ENCODE measurements around the gene SORCS2. TPM values are rescaled to one million over a fixed set of nuclear protein-coding genes. Genes with fewer than 3 reads are reported as not detected.

Gene SORCS2
- total and polyA plus RNA-seq, 2 donors, result 2.2 to 2.7 TPM

DNA sequence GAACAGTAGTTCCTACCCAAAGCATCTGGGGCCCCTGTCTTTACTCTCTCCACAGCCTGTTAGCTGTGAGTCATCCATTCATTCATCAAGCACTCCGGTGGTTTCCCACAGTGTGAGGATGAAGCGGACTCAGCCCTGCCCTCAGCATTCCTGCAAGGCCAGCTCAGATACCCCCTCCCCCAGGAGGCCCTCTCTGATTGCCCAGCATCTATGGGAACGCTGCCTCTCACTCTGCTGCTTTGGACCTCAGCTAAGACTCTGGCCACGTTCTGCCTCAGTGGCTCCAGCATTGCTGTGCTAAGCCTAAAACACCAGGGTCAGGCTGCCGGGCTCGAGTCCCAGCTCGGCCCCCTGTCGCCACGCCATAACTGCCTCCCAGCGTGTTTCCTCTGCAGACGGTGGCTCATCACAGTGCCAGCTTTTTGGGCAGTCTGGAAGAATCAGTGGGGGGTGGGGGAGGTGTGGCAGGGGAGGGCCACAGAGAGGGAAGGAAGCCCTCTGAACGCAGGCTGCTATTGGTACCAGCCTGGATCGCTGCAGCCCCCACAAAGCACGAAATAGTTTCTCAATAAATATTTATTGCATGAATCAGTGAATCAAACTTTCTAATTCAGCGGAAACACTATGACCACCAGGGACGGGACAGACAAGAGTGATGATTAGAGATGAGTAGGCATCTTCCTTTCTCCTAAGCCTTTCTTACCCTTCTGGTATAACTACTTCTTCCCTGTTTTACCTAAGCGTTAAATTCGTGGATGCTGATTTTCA lies 74.4 kb downstream of the SORCS2 start:
- DNase-seq (ENCODE audit: low read depth in 6 of 9, low spot score in 9 of 9), result no peak
- H3K27ac ChIP-seq (ENCODE audit: low read depth in 1 of 2, low read length in 1 of 2), result no peak overlapping the region
- H3K9me3 ChIP-seq (ENCODE audit: control insufficient read depth in 2 of 2, insufficient read depth in 1 of 2, low read length in 1 of 2), result no peaks in the 10 kb centered on the region
- no peak overlapping the region for H3K4me3 ChIP-seq (ENCODE audit: low read length in 2 of 2)
- no peaks in the 10 kb centered on the region for H3K27me3 ChIP-seq (ENCODE audit: control insufficient read depth in 2 of 2, insufficient read depth in 1 of 2, low read length in 1 of 2)
- H3K36me3 ChIP-seq (ENCODE audit: control insufficient read depth in 2 of 2, insufficient read depth in 2 of 2, low read length in 1 of 2), result no peaks in the 10 kb centered on the region
- H3K4me1 ChIP-seq (ENCODE audit: control insufficient read depth in 2 of 2, insufficient read depth in 2 of 2, low read length in 2 of 2), result no peaks in the 10 kb centered on the region
- whole genome bisulfite sequencing, result 83% methylated on average over 18 of the region's 18 CpGs

- Histone ChIP-seq H3K27me3 (ENCODE audit: control insufficient read depth in 2 of 2, insufficient read depth in 1 of 2, low read length in 1 of 2) (no peaks in the 10 kb centered on the region), H3K36me3 (ENCODE audit: control insufficient read depth in 2 of 2, insufficient read depth in 2 of 2, low read length in 1 of 2) (no peaks in the 10 kb centered on the region), H3K27ac (ENCODE audit: low read depth in 1 of 2, low read length in 1 of 2) (no peak overlapping the region), H3K4me3 (ENCODE audit: low read length in 2 of 2) (no peak overlapping the region), H3K4me1 (ENCODE audit: control insufficient read depth in 2 of 2, insufficient read depth in 2 of 2, low read length in 2 of 2) (no peaks in the 10 kb centered on the region), H3K9me3 (ENCODE audit: control insufficient read depth in 2 of 2, insufficient read depth in 1 of 2, low read length in 1 of 2) (no peaks in the 10 kb centered on the region)
- 87% methylated on average over 7 of the region's 7 CpGs for WGBS
- DNase-seq (ENCODE audit: low read depth in 6 of 9, low spot score in 9 of 9), result no peak
These were observed 75.5 kb downstream of the SORCS2 start for GRCh38 chr4:7267829-7268228.

DNA sequence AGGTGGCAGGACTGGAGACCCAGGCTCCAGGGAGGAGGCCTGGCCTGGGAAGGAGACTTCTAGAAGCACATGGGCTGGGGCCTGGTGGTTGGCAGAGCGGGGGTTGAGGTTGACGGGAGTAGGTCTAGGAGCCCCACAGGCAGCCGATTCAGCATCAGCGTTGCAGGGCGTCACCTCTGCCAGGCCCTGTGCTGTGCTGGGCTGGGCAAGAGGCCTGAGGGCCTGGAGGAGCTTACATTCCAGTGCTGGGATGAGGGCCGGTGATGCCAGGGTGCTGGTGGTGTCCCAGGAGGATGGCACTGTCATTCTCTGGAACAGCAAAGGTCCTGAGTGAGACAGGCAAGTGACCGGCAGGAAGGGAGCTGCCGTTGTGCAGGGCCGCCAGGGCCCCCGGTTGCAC lies 76.6 kb downstream of the SORCS2 start:
- no peak for DNase-seq (ENCODE audit: low read depth in 6 of 9, low spot score in 9 of 9)
- H3K27ac ChIP-seq (ENCODE audit: low read depth in 1 of 2, low read length in 1 of 2), result no peak overlapping the region
- no peaks in the 10 kb centered on the region for H3K36me3 ChIP-seq (ENCODE audit: control insufficient read depth in 2 of 2, insufficient read depth in 2 of 2, low read length in 1 of 2)
- H3K4me1 ChIP-seq (ENCODE audit: control insufficient read depth in 2 of 2, insufficient read depth in 2 of 2, low read length in 2 of 2), result no peaks in the 10 kb centered on the region
- 84% methylated on average over 10 of the region's 10 CpGs for WGBS
- H3K27me3 ChIP-seq (ENCODE audit: control insufficient read depth in 2 of 2, insufficient read depth in 1 of 2, low read length in 1 of 2), result no peaks in the 10 kb centered on the region
- no peak overlapping the region for H3K4me3 ChIP-seq (ENCODE audit: low read length in 2 of 2)
- H3K9me3 ChIP-seq (ENCODE audit: control insufficient read depth in 2 of 2, insufficient read depth in 1 of 2, low read length in 1 of 2), result no peaks in the 10 kb centered on the region

DNA sequence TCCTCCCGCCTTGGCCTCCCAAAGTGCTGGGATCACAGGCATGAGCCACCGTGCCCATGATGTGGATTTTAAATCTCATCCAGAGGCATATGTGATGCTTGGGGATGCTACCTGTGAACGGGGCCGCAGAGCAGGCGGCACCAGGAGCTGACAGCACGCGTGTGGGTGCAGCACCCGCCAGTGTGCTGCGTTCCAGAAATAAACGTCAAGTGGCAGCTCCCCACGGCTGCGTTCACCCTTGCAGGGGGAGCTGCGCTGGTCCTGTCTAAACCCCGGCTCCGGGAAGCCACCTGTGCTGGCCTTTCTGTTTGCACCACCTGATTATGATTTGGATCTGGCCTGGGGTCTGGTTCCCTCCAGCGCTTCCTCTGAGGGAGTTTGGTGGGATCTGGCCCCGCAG lies 77.8 kb downstream of the SORCS2 start:
- H3K27ac ChIP-seq (ENCODE audit: low read depth in 1 of 2, low read length in 1 of 2), result no peak overlapping the region
- H3K27me3 ChIP-seq (ENCODE audit: control insufficient read depth in 2 of 2, insufficient read depth in 1 of 2, low read length in 1 of 2), result no peaks in the 10 kb centered on the region
- H3K9me3 ChIP-seq (ENCODE audit: control insufficient read depth in 2 of 2, insufficient read depth in 1 of 2, low read length in 1 of 2), result no peaks in the 10 kb centered on the region
- H3K4me1 ChIP-seq (ENCODE audit: control insufficient read depth in 2 of 2, insufficient read depth in 2 of 2, low read length in 2 of 2), result no peaks in the 10 kb centered on the region
- 96% methylated on average over 17 of the region's 17 CpGs for WGBS
- no peak overlapping the region for H3K4me3 ChIP-seq (ENCODE audit: low read length in 2 of 2)
- H3K36me3 ChIP-seq (ENCODE audit: control insufficient read depth in 2 of 2, insufficient read depth in 2 of 2, low read length in 1 of 2), result no peaks in the 10 kb centered on the region
- no peak for DNase-seq (ENCODE audit: low read depth in 6 of 9, low spot score in 9 of 9)

GRCh38 chr4:7272404-7272803 lies 80.1 kb downstream of the SORCS2 start:
- H3K4me3 ChIP-seq (ENCODE audit: low read length in 2 of 2), result no peak overlapping the region
- 94% methylated on average over 10 of the region's 10 CpGs for WGBS
- no peaks in the 10 kb centered on the region for H3K36me3 ChIP-seq (ENCODE audit: control insufficient read depth in 2 of 2, insufficient read depth in 2 of 2, low read length in 1 of 2)
- H3K9me3 ChIP-seq (ENCODE audit: control insufficient read depth in 2 of 2, insufficient read depth in 1 of 2, low read length in 1 of 2), result no peaks in the 10 kb centered on the region
- DNase-seq (ENCODE audit: low read depth in 6 of 9, low spot score in 9 of 9), result no peak
- no peak overlapping the region for H3K27ac ChIP-seq (ENCODE audit: low read depth in 1 of 2, low read length in 1 of 2)
- peaks cover 0 to 3% of the 10 kb centered on the region in 2 donors for H3K4me1 ChIP-seq (ENCODE audit: control insufficient read depth in 2 of 2, insufficient read depth in 2 of 2, low read length in 2 of 2)
- H3K27me3 ChIP-seq (ENCODE audit: control insufficient read depth in 2 of 2, insufficient read depth in 1 of 2, low read length in 1 of 2), result no peaks in the 10 kb centered on the region

DNA sequence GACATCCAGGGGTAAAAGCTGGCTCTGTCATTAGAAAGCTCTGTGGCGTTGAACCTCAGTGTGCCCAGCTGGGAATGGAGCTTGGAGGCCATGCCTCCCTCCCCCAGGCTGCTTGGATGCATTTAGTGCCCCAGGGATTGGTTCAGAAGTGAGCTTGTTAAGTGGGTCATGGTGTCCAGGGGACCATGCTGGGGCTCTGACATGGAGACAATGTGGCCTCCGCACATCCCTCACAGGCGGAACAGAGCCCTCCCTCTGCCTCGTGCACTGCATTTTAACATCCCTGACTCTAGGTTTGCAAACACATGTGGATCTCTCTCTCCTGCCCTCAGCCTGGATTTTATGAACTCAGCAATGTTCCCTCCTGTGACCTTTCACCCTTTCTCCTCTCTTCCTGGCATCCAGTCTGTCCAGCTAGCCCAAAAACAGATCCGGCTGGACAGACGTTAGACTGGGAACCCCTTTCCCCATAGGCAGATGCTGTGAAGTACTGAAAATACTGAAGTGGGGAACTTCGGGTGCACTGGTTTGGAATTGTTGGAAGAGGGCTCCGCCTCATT lies 81.5 kb downstream of the SORCS2 start:
- Histone ChIP-seq H3K4me3 (ENCODE audit: low read length in 2 of 2) (no peak overlapping the region), H3K36me3 (ENCODE audit: control insufficient read depth in 2 of 2, insufficient read depth in 2 of 2, low read length in 1 of 2) (no peaks in the 10 kb centered on the region), H3K9me3 (ENCODE audit: control insufficient read depth in 2 of 2, insufficient read depth in 1 of 2, low read length in 1 of 2) (no peaks in the 10 kb centered on the region), H3K27me3 (ENCODE audit: control insufficient read depth in 2 of 2, insufficient read depth in 1 of 2, low read length in 1 of 2) (no peaks in the 10 kb centered on the region), H3K27ac (ENCODE audit: low read depth in 1 of 2, low read length in 1 of 2) (no peak overlapping the region), H3K4me1 (ENCODE audit: control insufficient read depth in 2 of 2, insufficient read depth in 2 of 2, low read length in 2 of 2) (peaks cover 0 to 3% of the 10 kb centered on the region in 2 donors)
- 88% methylated on average over 8 of the region's 8 CpGs for WGBS
- no peak for DNase-seq (ENCODE audit: low read depth in 6 of 9, low spot score in 9 of 9)

- Histone ChIP-seq H3K4me3 (ENCODE audit: low read length in 2 of 2) (no peak overlapping the region), H3K27ac (ENCODE audit: low read depth in 1 of 2, low read length in 1 of 2) (no peak overlapping the region), H3K4me1 (ENCODE audit: control insufficient read depth in 2 of 2, insufficient read depth in 2 of 2, low read length in 2 of 2) (peaks cover 0 to 3% of the 10 kb centered on the region in 2 donors), H3K9me3 (ENCODE audit: control insufficient read depth in 2 of 2, insufficient read depth in 1 of 2, low read length in 1 of 2) (no peaks in the 10 kb centered on the region), H3K27me3 (ENCODE audit: control insufficient read depth in 2 of 2, insufficient read depth in 1 of 2, low read length in 1 of 2) (no peaks in the 10 kb centered on the region), H3K36me3 (ENCODE audit: control insufficient read depth in 2 of 2, insufficient read depth in 2 of 2, low read length in 1 of 2) (no peaks in the 10 kb centered on the region)
- DNase-seq (ENCODE audit: low read depth in 6 of 9, low spot score in 9 of 9), result no peak
- 91% methylated on average over 5 of the region's 5 CpGs for WGBS
These were observed 82.7 kb downstream of the SORCS2 start for GRCh38 chr4:7275067-7275466.

- no peaks in the 10 kb centered on the region for H3K36me3 ChIP-seq (ENCODE audit: control insufficient read depth in 2 of 2, insufficient read depth in 2 of 2, low read length in 1 of 2)
- WGBS, result 84% methylated on average over 13 of the region's 13 CpGs
- no peak overlapping the region for H3K27ac ChIP-seq (ENCODE audit: low read depth in 1 of 2, low read length in 1 of 2)
- no peaks in the 10 kb centered on the region for H3K9me3 ChIP-seq (ENCODE audit: control insufficient read depth in 2 of 2, insufficient read depth in 1 of 2, low read length in 1 of 2)
- peaks cover 0 to 3% of the 10 kb centered on the region in 2 donors for H3K4me1 ChIP-seq (ENCODE audit: control insufficient read depth in 2 of 2, insufficient read depth in 2 of 2, low read length in 2 of 2)
- no peak overlapping the region for H3K4me3 ChIP-seq (ENCODE audit: low read length in 2 of 2)
- H3K27me3 ChIP-seq (ENCODE audit: control insufficient read depth in 2 of 2, insufficient read depth in 1 of 2, low read length in 1 of 2), result no peaks in the 10 kb centered on the region
- no peak for DNase-seq (ENCODE audit: low read depth in 6 of 9, low spot score in 9 of 9)
These were observed 83.3 kb downstream of the SORCS2 start for GRCh38 chr4:7275490-7276154.

DNA sequence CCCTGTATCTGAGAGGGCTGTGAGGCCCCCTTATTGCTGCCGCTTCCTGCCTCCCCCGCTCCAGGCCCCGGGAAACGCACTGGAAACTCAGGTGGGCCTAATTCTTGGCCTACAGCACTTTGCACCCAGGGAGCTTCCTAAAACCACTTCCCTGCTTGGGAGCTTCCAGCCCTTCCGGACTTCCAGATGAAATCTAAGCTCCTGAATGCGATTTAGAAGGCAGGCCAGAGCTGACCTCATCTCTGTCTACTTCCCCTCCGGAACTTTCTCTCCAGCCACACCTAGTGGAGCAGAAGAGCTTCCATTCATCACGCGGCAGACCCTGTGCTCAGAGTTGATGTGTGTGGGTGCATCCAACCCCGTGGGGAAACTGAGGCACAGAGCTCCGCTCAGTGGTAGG lies 84.2 kb downstream of the SORCS2 start:
- Histone ChIP-seq H3K4me3 (ENCODE audit: low read length in 2 of 2) (no peak overlapping the region), H3K27me3 (ENCODE audit: control insufficient read depth in 2 of 2, insufficient read depth in 1 of 2, low read length in 1 of 2) (no peaks in the 10 kb centered on the region), H3K36me3 (ENCODE audit: control insufficient read depth in 2 of 2, insufficient read depth in 2 of 2, low read length in 1 of 2) (no peaks in the 10 kb centered on the region), H3K27ac (ENCODE audit: low read depth in 1 of 2, low read length in 1 of 2) (no peak overlapping the region), H3K4me1 (ENCODE audit: control insufficient read depth in 2 of 2, insufficient read depth in 2 of 2, low read length in 2 of 2) (peaks cover 0 to 3% of the 10 kb centered on the region in 2 donors), H3K9me3 (ENCODE audit: control insufficient read depth in 2 of 2, insufficient read depth in 1 of 2, low read length in 1 of 2) (no peaks in the 10 kb centered on the region)
- DNase-seq (ENCODE audit: low read depth in 6 of 9, low spot score in 9 of 9), result no peak
- WGBS, result 74% methylated on average over 11 of the region's 11 CpGs

All from thymus (tissue), 11 donors.